Caco-2 (cell line): ENCODE measurements around the gene CNMD. TPM values are rescaled to one million over a fixed set of nuclear protein-coding genes. Genes with fewer than 3 reads are reported as not detected.

Source experiments
- BruUV-seq: library from RNA; stranded (reverse); fragments of 400-500 nt; replicated peaks from 2 replicates; lab custom pipeline; 2021; lab: Mats Ljungman, UMichigan
- CTCF ChIA-PET: fragments of 300-600 bp; sonication (Branson Sonifier 250); formaldehyde crosslinking; loops from one replicate; lab custom pipeline; 2022; ENCODE audit warnings: antibody characterized with exemption; lab: Charles Lee
- POLR2A ChIA-PET: fragments of 300-600 bp; sonication (Branson Sonifier 250); formaldehyde crosslinking; loops from one replicate; lab custom pipeline; 2022; ENCODE audit warnings: antibody characterized with exemption; lab: Charles Lee
- DNase-seq, 2 experiments: peaks; one replicate each; pipeline versions ENCODE4 v3.0.0 to v3.0.0-alpha.2; 2020 to 2022
- H3K27me3 ChIP-seq: replicated peaks from 2 replicates; pipeline ENCODE4 v1.6.0; 2011; ENCODE audit warnings: low read length; ENCODE audit not compliant: control insufficient read depth, insufficient read depth
- H3K36me3 ChIP-seq: 2 replicates; pipeline ENCODE4 v1.5.1; 2011; ENCODE audit warnings: low read length; ENCODE audit not compliant: control insufficient read depth, insufficient read depth
- H3K4me1 ChIP-seq: fragments of 250-450 bp; sonication (Bioruptor Pico); 2 replicates; pipeline ENCODE4 v1.5.1; 2020; ENCODE audit warnings: mild to moderate bottlenecking
- H3K4me3 ChIP-seq: 2 replicates; pipeline ENCODE4 v1.5.1; 2011; ENCODE audit warnings: low read depth, mild to moderate bottlenecking, control low read depth, low read length
- H3K9me3 ChIP-seq: fragments of 250-450 bp; sonication (Bioruptor Pico); 2 replicates; pipeline ENCODE4 v1.5.1; 2020; ENCODE audit warnings: mild to moderate bottlenecking, moderate library complexity
- H3K27ac Mint-ChIP-seq: one replicate; pipeline ENCODE4 v1.8.0; 2022; ENCODE audit warnings: mixed read lengths; ENCODE audit not compliant: unreplicated experiment
- H3K27me3 Mint-ChIP-seq: one replicate; pipeline ENCODE4 v1.8.0; 2022; ENCODE audit warnings: mixed read lengths; ENCODE audit not compliant: insufficient read depth, unreplicated experiment
- H3K36me3 Mint-ChIP-seq: one replicate; pipeline ENCODE4 v1.8.0; 2022; ENCODE audit warnings: mild to moderate bottlenecking, mixed read lengths; ENCODE audit not compliant: insufficient read depth, unreplicated experiment
- H3K4me1 Mint-ChIP-seq: one replicate; pipeline ENCODE4 v1.8.0; 2022; ENCODE audit warnings: low read depth, mixed read lengths; ENCODE audit not compliant: unreplicated experiment
- H3K4me3 Mint-ChIP-seq: one replicate; pipeline ENCODE4 v1.8.0; 2022; ENCODE audit warnings: mild to moderate bottlenecking, moderate library complexity, mixed read lengths; ENCODE audit not compliant: unreplicated experiment
- H3K9me3 Mint-ChIP-seq: one replicate; pipeline ENCODE4 v1.8.0; 2022; ENCODE audit warnings: mixed read lengths; ENCODE audit not compliant: unreplicated experiment
- CTCF ChIP-seq, 2 experiments: fragments of 200-600 bp in 1 of 2; IDR thresholded peaks; 1 replicate in 1 of 2; 2 replicates in 1 of 2; pipeline versions ENCODE4 v1.5.1 to v1.8.0; 2011 to 2022; ENCODE audit warnings: antibody characterized with exemption in 1 of 2, control low read depth in 1 of 2, inconsistent platforms in 1 of 2, low read depth in 1 of 2, low read length in 1 of 2, mild to moderate bottlenecking in 1 of 2, moderate library complexity in 1 of 2; ENCODE audit not compliant: insufficient read depth in 1 of 2, severe bottlenecking in 1 of 2, unreplicated experiment in 1 of 2
- intact Hi-C: fragments of 100-400 bp; cut with micrococcal nuclease; formaldehyde crosslinking; loops from one replicate; pipeline ENCODE4 v1.10.0; 2022; ENCODE audit not compliant: unreplicated experiment
- total RNA-seq: library from RNA; stranded (reverse); gene quantifications from 2 replicates; pipeline ENCODE4 v1.2.3, GENCODE V29; 2022

Gene CNMD
- total RNA-seq, 1 experiment from 2014 or later = not detected

- BruUV-seq = no TSS peak
- no peaks in the 10 kb centered on the region for H3K36me3 ChIP-seq
- intact Hi-C loops = no loop called here
- peaks cover 22% of the 10 kb centered on the region for H3K27me3 Mint-ChIP-seq
- ChIA-PET CTCF (interaction anchor here (1.1 kb wide), 1 partner anchor 71 kb away, joined by 4 read pairs; no protein-coding TSS in a partner anchor), POLR2A (no interaction called here)
- no peak overlapping the region for H3K4me3 ChIP-seq
- H3K27me3 ChIP-seq = no peaks in the 10 kb centered on the region
- H3K4me1 Mint-ChIP-seq = no peaks in the 10 kb centered on the region
- H3K4me1 ChIP-seq = no peaks in the 10 kb centered on the region
- no peak overlapping the region for H3K4me3 Mint-ChIP-seq
- H3K27ac Mint-ChIP-seq = no peak overlapping the region
- no peaks in the 10 kb centered on the region for H3K9me3 ChIP-seq
- TF ChIP-seq CTCF (IDR thresholded peaks at IDR 0.05; ENCODE audit: insufficient read depth in 1 of 2, low read depth in 1 of 2, low read length in 1 of 2, severe bottlenecking in 1 of 2, unreplicated experiment in 1 of 2) = no peak
- DNase-seq = no peak
- peaks cover 5% of the 10 kb centered on the region for H3K36me3 Mint-ChIP-seq
- H3K9me3 Mint-ChIP-seq = no peaks in the 10 kb centered on the region
Observed at GRCh38 chr13:52738719-52739467, 727 bp downstream of the CNMD start.

GRCh38 chr13:52737965-52738364 is 1.7 kb downstream of the CNMD start:
- TF ChIP-seq CTCF (IDR thresholded peaks at IDR 0.05; ENCODE audit: insufficient read depth in 1 of 2, low read depth in 1 of 2, low read length in 1 of 2, severe bottlenecking in 1 of 2, unreplicated experiment in 1 of 2) = no peak
- Histone ChIP-seq H3K27me3 (no peaks in the 10 kb centered on the region), H3K9me3 (no peaks in the 10 kb centered on the region), H3K4me3 (no peak overlapping the region), H3K4me1 (no peaks in the 10 kb centered on the region), H3K36me3 (no peaks in the 10 kb centered on the region)
- ChIA-PET POLR2A (no interaction called here), CTCF (interaction anchor here (0.6 to 1.1 kb wide), 2 partner anchors 71 to 99 kb away, joined by 3 to 4 read pairs; no protein-coding TSS in a partner anchor)
- Mint-ChIP-seq H3K27me3 (peaks cover 20% of the 10 kb centered on the region), H3K36me3 (peaks cover 5% of the 10 kb centered on the region), H3K4me1 (no peaks in the 10 kb centered on the region), H3K9me3 (no peaks in the 10 kb centered on the region), H3K4me3 (no peak overlapping the region), H3K27ac (no peak overlapping the region)
- DNase-seq = no peak
- BruUV-seq = no TSS peak
- intact Hi-C loops = no loop called here

GRCh38 chr13:52737451-52737850 is 2.2 kb downstream of the CNMD start:
- intact Hi-C loops = no loop called here
- H3K27me3 Mint-ChIP-seq = peaks cover 17% of the 10 kb centered on the region
- CTCF ChIA-PET = interaction anchor here (0.6 to 1.1 kb wide), 2 partner anchors 72 to 98 kb away, joined by 3 to 4 read pairs; no protein-coding TSS in a partner anchor
- TF ChIP-seq CTCF (IDR thresholded peaks at IDR 0.05; ENCODE audit: insufficient read depth in 1 of 2, low read depth in 1 of 2, low read length in 1 of 2, severe bottlenecking in 1 of 2, unreplicated experiment in 1 of 2) = no peak
- H3K4me1 Mint-ChIP-seq = no peaks in the 10 kb centered on the region
- DNase-seq = no peak
- Histone ChIP-seq H3K36me3 (no peaks in the 10 kb centered on the region), H3K9me3 (no peaks in the 10 kb centered on the region), H3K27me3 (no peaks in the 10 kb centered on the region), H3K4me3 (no peak overlapping the region), H3K4me1 (no peaks in the 10 kb centered on the region)
- H3K9me3 Mint-ChIP-seq = no peaks in the 10 kb centered on the region
- POLR2A ChIA-PET = no interaction called here
- no TSS peak for BruUV-seq
- peaks cover 1% of the 10 kb centered on the region for H3K36me3 Mint-ChIP-seq
- no peak overlapping the region for H3K27ac Mint-ChIP-seq
- H3K4me3 Mint-ChIP-seq = no peak overlapping the region
